Skeletal muscle satellite cell (primary cell): ENCODE results near the gene APMAP.

Experiments
- H3K27me3 ChIP-seq: 2 replicates; pipeline ENCODE4 v1.7.0; 2013; ENCODE audit warnings: low read length; ENCODE audit not compliant: control insufficient read depth, insufficient read depth
- H3K36me3 ChIP-seq: 2 replicates; pipeline ENCODE4 v1.7.0; 2013; ENCODE audit warnings: mild to moderate bottlenecking, control low read depth, low read length; ENCODE audit not compliant: insufficient read depth
- H3K4me1 ChIP-seq: 2 replicates; pipeline ENCODE4 v1.7.0; 2013; ENCODE audit warnings: low read length; ENCODE audit not compliant: control insufficient read depth, insufficient read depth
- H3K4me2 ChIP-seq: 2 replicates; pipeline ENCODE4 v1.7.0; 2013; ENCODE audit warnings: mild to moderate bottlenecking, low read length
- H3K4me3 ChIP-seq: 2 replicates; pipeline ENCODE4 v1.7.0; 2013; ENCODE audit warnings: low read length
- H3K9ac ChIP-seq: 2 replicates; pipeline ENCODE4 v1.7.0; 2013; ENCODE audit warnings: mild to moderate bottlenecking, low read depth, low read length, moderate library complexity
- H3K9me3 ChIP-seq: replicated peaks from 2 replicates; pipeline ENCODE4 v1.7.0; 2013; ENCODE audit warnings: mild to moderate bottlenecking, control low read depth, low read length

APMAP gene

GRCh38 chr20:24968278-24968800 is 24.2 kb downstream of the APMAP start:
- H3K4me2 ChIP-seq: no peak overlapping the region
- peaks cover 69% of the 10 kb centered on the region for H3K36me3 ChIP-seq
- no peak overlapping the region for H3K4me3 ChIP-seq
- no peaks in the 10 kb centered on the region for H3K4me1 ChIP-seq
- H3K27me3 ChIP-seq: no peaks in the 10 kb centered on the region
- H3K9ac ChIP-seq: no peak overlapping the region
- no peaks in the 10 kb centered on the region for H3K9me3 ChIP-seq

GRCh38 chr20:24966317-24967012 is 26.1 kb downstream of the APMAP start:
- peaks cover 59% of the 10 kb centered on the region for H3K36me3 ChIP-seq

GRCh38 chr20:24965065-24965919 is 27.3 kb downstream of the APMAP start:
- H3K9me3 ChIP-seq: no peaks in the 10 kb centered on the region
- no peak overlapping the region for H3K9ac ChIP-seq
- H3K4me2 ChIP-seq: no peak overlapping the region
- peaks cover 63% of the 10 kb centered on the region for H3K36me3 ChIP-seq
- no peak overlapping the region for H3K4me3 ChIP-seq
- H3K27me3 ChIP-seq: no peaks in the 10 kb centered on the region
- H3K4me1 ChIP-seq: no peaks in the 10 kb centered on the region

More at GRCh38 chr20:24966317-24967012, 26.1 kb downstream of the APMAP start:
- Histone ChIP-seq H3K9me3 (no peaks in the 10 kb centered on the region), H3K27me3 (no peaks in the 10 kb centered on the region), H3K4me3 (no peak overlapping the region), H3K4me1 (no peaks in the 10 kb centered on the region), H3K9ac (no peak overlapping the region), H3K4me2 (no peak overlapping the region)

- Histone ChIP-seq H3K4me3 (no peak overlapping the region), H3K4me2 (no peak overlapping the region), H3K4me1 (no peaks in the 10 kb centered on the region), H3K9me3 (no peaks in the 10 kb centered on the region), H3K27me3 (no peaks in the 10 kb centered on the region), H3K36me3 (peaks cover 55% of the 10 kb centered on the region), H3K9ac (no peak overlapping the region)
Measured at GRCh38 chr20:24964506-24964840, 28.1 kb downstream of the APMAP start.

- Histone ChIP-seq H3K4me2 (no peak overlapping the region), H3K9ac (no peak overlapping the region), H3K4me1 (no peaks in the 10 kb centered on the region), H3K9me3 (no peaks in the 10 kb centered on the region), H3K27me3 (no peaks in the 10 kb centered on the region), H3K36me3 (peaks cover 51% of the 10 kb centered on the region), H3K4me3 (no peak overlapping the region)
Measured at GRCh38 chr20:24963672-24964505, 28.7 kb downstream of the APMAP start.

GRCh38 chr20:24962510-24962909 is 30.0 kb downstream of the APMAP start:
- H3K36me3 ChIP-seq: peaks cover 50% of the 10 kb centered on the region
- H3K4me1 ChIP-seq: no peaks in the 10 kb centered on the region
- H3K4me3 ChIP-seq: no peak overlapping the region
- no peaks in the 10 kb centered on the region for H3K9me3 ChIP-seq
- H3K4me2 ChIP-seq: no peak overlapping the region
- no peak overlapping the region for H3K9ac ChIP-seq
- no peaks in the 10 kb centered on the region for H3K27me3 ChIP-seq

- H3K36me3 ChIP-seq: peaks cover 48% of the 10 kb centered on the region
- no peaks in the 10 kb centered on the region for H3K4me1 ChIP-seq
- H3K27me3 ChIP-seq: no peaks in the 10 kb centered on the region
- H3K9ac ChIP-seq: no peak overlapping the region
- H3K4me2 ChIP-seq: no peak overlapping the region
- no peak overlapping the region for H3K4me3 ChIP-seq
- no peaks in the 10 kb centered on the region for H3K9me3 ChIP-seq
Measured at GRCh38 chr20:24962182-24962492, 30.4 kb downstream of the APMAP start.

GRCh38 chr20:24961384-24962181 is 31.0 kb downstream of the APMAP start:
- Histone ChIP-seq H3K9ac (no peak overlapping the region), H3K4me2 (no peak overlapping the region), H3K27me3 (no peaks in the 10 kb centered on the region), H3K36me3 (peaks cover 47% of the 10 kb centered on the region), H3K9me3 (no peaks in the 10 kb centered on the region), H3K4me3 (no peak overlapping the region), H3K4me1 (no peaks in the 10 kb centered on the region)

GRCh38 chr20:24960861-24961260 is 31.7 kb downstream of the APMAP start:
- H3K9me3 ChIP-seq: no peaks in the 10 kb centered on the region
- peaks cover 47% of the 10 kb centered on the region for H3K36me3 ChIP-seq
- no peaks in the 10 kb centered on the region for H3K27me3 ChIP-seq
- H3K4me3 ChIP-seq: no peak overlapping the region
- H3K4me1 ChIP-seq: no peaks in the 10 kb centered on the region
- no peak overlapping the region for H3K9ac ChIP-seq
- no peak overlapping the region for H3K4me2 ChIP-seq

GRCh38 chr20:24960302-24960801 is 32.2 kb downstream of the APMAP start:
- no peaks in the 10 kb centered on the region for H3K4me1 ChIP-seq
- no peaks in the 10 kb centered on the region for H3K27me3 ChIP-seq
- no peak overlapping the region for H3K4me3 ChIP-seq
- H3K36me3 ChIP-seq: peaks cover 46% of the 10 kb centered on the region
- H3K9me3 ChIP-seq: no peaks in the 10 kb centered on the region
- no peak overlapping the region for H3K9ac ChIP-seq
- no peak overlapping the region for H3K4me2 ChIP-seq
